ENCODE results near the gene SMLR1. TPM values are rescaled to one million over a fixed set of nuclear protein-coding genes. Genes with fewer than 3 reads are reported as not detected.
"Not testable (repeated sequence)": the region's sequence is repeated elsewhere in the genome, so short reads cannot be mapped to it uniquely, and the experiment has no call there.

SMLR1 gene
- total RNA-seq, 3 donors from 2014 or later, result not detected

- intact Hi-C loops (cut with DNase I; ENCODE audit: low total_unique reads), result no loop called here
- Histone ChIP-seq H3K4me1 (peaks cover 0 to 4% of the 10 kb centered on the region in 2 donors), H3K36me3 (no peaks in the 10 kb centered on the region), H3K9me3 (peaks cover 0 to 3% of the 10 kb centered on the region in 2 donors), H3K27me3 (no peaks in the 10 kb centered on the region), H3K27ac (peak overlapping the region in 1 of 2 donors; percentile 48), H3K4me3 (no peak overlapping the region)
- DNase-seq (ENCODE audit: low spot score in 2 of 2), result peak in 1 of 2 donors; percentile 77
- peak in 1 of 3 donors; percentile 45 for TF ChIP-seq POLR2AphosphoS5 (IDR thresholded peaks at IDR 0.05)
- TF ChIP-seq CTCF (IDR thresholded peaks at IDR 0.05), result no peak
These were observed 30.8 kb upstream of the SMLR1 start for GRCh38 chr6:130796313-130796905.

- peaks cover 0 to 3% of the 10 kb centered on the region in 2 donors for H3K9me3 ChIP-seq
- no peak for TF ChIP-seq POLR2A (IDR thresholded peaks at IDR 0.05)
- TF ChIP-seq POLR2AphosphoS5 (IDR thresholded peaks at IDR 0.05), result no peak
- no peak for TF ChIP-seq CTCF (IDR thresholded peaks at IDR 0.05)
- no peak for DNase-seq (ENCODE audit: low spot score in 2 of 2)
- H3K4me1 ChIP-seq, result peaks cover 0 to 4% of the 10 kb centered on the region in 2 donors
- H3K4me3 ChIP-seq, result no peak overlapping the region
- H3K27ac ChIP-seq, result no peak overlapping the region
- no peaks in the 10 kb centered on the region for H3K27me3 ChIP-seq
- H3K36me3 ChIP-seq, result no peaks in the 10 kb centered on the region
- intact Hi-C loops (cut with DNase I; ENCODE audit: low total_unique reads), result no loop called here
These were observed 30.1 kb upstream of the SMLR1 start for GRCh38 chr6:130797061-130797460.

DNA sequence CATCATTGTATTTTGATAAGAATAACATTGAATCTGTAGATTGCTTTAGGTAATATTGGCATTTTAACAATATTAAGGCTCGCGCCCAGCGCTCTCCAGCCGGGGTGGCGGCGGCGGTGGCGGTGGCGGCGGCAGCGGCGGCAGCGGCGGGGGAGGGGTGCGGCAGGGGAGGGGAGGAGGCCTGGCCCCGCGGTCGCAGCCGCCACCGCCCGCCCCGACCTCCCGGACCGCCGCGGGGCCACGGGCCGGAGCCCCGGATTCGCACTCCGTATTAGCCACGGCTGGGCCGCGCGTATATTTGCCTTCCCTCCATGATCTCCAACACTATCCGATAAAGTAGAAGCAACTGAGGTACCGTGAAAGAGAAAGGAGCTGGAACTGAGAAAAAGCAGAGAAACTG lies 25.8 kb upstream of the SMLR1 start:
- H3K27me3 ChIP-seq; DNase-seq (ENCODE audit: low spot score in 2 of 2); intact Hi-C loops (cut with DNase I; ENCODE audit: low total_unique reads); H3K27ac ChIP-seq; H3K36me3 ChIP-seq; H3K9me3 ChIP-seq; H3K4me1 ChIP-seq; H3K4me3 ChIP-seq: not testable (repeated sequence)

- H3K27ac ChIP-seq, result no peak overlapping the region
- intact Hi-C loops (cut with DNase I; ENCODE audit: low total_unique reads), result no loop called here
- no peaks in the 10 kb centered on the region for H3K9me3 ChIP-seq
- H3K4me3 ChIP-seq, result no peak overlapping the region
- H3K36me3 ChIP-seq, result no peaks in the 10 kb centered on the region
- DNase-seq (ENCODE audit: low spot score in 2 of 2), result no peak
- H3K27me3 ChIP-seq, result no peaks in the 10 kb centered on the region
- no peak for TF ChIP-seq CTCF (IDR thresholded peaks at IDR 0.05)
- no peak for TF ChIP-seq POLR2AphosphoS5 (IDR thresholded peaks at IDR 0.05)
- no peak for TF ChIP-seq POLR2A (IDR thresholded peaks at IDR 0.05)
- no peaks in the 10 kb centered on the region for H3K4me1 ChIP-seq
These were observed 16.7 kb upstream of the SMLR1 start for GRCh38 chr6:130810307-130811030.

DNA sequence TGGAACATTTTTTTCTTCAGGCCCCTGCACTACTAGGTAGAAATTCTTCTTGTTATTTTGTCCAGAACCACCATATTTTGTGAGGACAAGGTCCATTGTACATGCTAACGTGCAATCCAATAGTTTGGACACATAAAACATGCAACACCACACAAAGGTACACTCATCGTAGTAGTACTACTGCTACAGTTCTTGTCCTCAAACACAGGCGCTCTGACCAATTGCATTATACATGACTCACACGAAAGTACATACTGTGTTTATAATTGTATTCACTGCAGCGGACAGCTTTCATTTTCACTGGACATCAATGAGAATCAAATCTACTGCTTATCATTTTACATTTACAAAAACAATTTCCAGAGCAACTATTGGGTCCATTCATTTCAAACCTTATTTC lies 15.3 kb upstream of the SMLR1 start:
- Histone ChIP-seq H3K36me3 (no peaks in the 10 kb centered on the region), H3K9me3 (no peaks in the 10 kb centered on the region), H3K27ac (no peak overlapping the region), H3K27me3 (no peaks in the 10 kb centered on the region), H3K4me3 (no peak overlapping the region), H3K4me1 (no peaks in the 10 kb centered on the region)
- intact Hi-C loops (cut with DNase I; ENCODE audit: low total_unique reads), result no loop called here
- TF ChIP-seq POLR2AphosphoS5 (IDR thresholded peaks at IDR 0.05) (no peak), CTCF (IDR thresholded peaks at IDR 0.05) (no peak)
- DNase-seq (ENCODE audit: low spot score in 2 of 2), result no peak
